BLaER1 treated with 17β-estradiol and CSF1 and Interleukin-3, amounts not matched to agents 10 nM and 100 nM (cell line): ENCODE data around the gene EIF3L.

ENCODE experiments used
- H3K27ac ChIP-seq, 11 experiments: shearing (Covaris generic); formaldehyde crosslinking; 2 replicates each; pipeline ENCODE4 v1.8.1; 2022
- H3K27me3 ChIP-seq, 11 experiments: shearing (Covaris generic); formaldehyde crosslinking; 2 replicates each; pipeline ENCODE4 v1.8.1; 2022
- H3K36me3 ChIP-seq, 11 experiments: shearing (Covaris generic); formaldehyde crosslinking; 2 replicates each; pipeline ENCODE4 v1.8.1; 2022
- H3K4me1 ChIP-seq, 10 experiments: shearing (Covaris generic); formaldehyde crosslinking; 2 replicates each; pipeline ENCODE4 v1.8.1; 2022
- H3K4me2 ChIP-seq, 11 experiments: shearing (Covaris generic); formaldehyde crosslinking; 2 replicates each; pipeline ENCODE4 v1.8.1; 2022
- H3K4me3 ChIP-seq, 10 experiments: shearing (Covaris generic); formaldehyde crosslinking; 2 replicates each; pipeline ENCODE4 v1.8.1; 2022
- H3K9ac ChIP-seq, 11 experiments: shearing (Covaris generic); formaldehyde crosslinking; 2 replicates each; pipeline ENCODE4 v1.8.1; 2022
- H3K9me3 ChIP-seq, 11 experiments: shearing (Covaris generic); formaldehyde crosslinking; replicated peaks in 1 of 11; 2 replicates each; pipeline ENCODE4 v1.8.1; 2022
- H4K20me1 ChIP-seq, 11 experiments: shearing (Covaris generic); formaldehyde crosslinking; 2 replicates each; pipeline ENCODE4 v1.8.1; 2022
- Cebpa-rat ChIP-seq, 11 experiments: shearing (Covaris generic); IDR thresholded peaks; 2 replicates each; pipeline ENCODE4 v1.8.1; 2022

EIF3L gene

DNA sequence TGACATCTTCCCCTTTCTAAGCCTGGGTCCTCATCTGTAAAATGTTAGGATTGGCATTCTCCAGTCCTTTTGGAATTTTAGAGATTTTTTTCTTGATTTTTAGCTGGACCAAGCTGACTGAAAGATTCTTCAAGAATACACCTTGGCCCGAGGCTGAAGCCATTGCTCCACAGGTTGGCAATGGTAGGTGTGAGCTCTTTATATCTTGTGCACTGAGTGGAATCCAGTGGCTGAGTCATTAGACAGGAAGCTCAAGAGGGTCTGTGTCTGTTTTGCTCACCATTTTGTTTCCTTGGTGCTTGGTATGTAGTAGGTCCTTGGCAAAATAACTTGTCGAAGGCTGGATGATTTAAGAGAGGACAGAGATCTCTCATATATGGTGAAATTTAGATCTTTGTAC is 6.2 kb downstream of the EIF3L start:
- TF ChIP-seq Cebpa-rat (IDR thresholded peaks at IDR 0.05), result no peak
- Histone ChIP-seq H3K27me3 (no peaks in the 10 kb centered on the region), H3K9ac (no peak overlapping the region), H3K9me3 (no peaks in the 10 kb centered on the region), H3K4me2 (no peak overlapping the region), H3K36me3 (peaks cover 98 to 100% (median 100%) of the 10 kb centered on the region in 11 experiments), H3K4me1 (peaks cover 9 to 22% (median 12%) of the 10 kb centered on the region in 10 experiments), H3K4me3 (no peak overlapping the region), H4K20me1 (peaks cover 31 to 100% (median 99%) of the 10 kb centered on the region in 11 experiments; a peak in 21 of 22 replicates), H3K27ac (no peak overlapping the region)

GRCh38 chr22:37860796-37861421 is 11.7 kb downstream of the EIF3L start:
- no peak for TF ChIP-seq Cebpa-rat (IDR thresholded peaks at IDR 0.05)
- peaks cover 29 to 100% (median 98%) of the 10 kb centered on the region in 11 experiments; a peak in 21 of 22 replicates for H4K20me1 ChIP-seq
- H3K9me3 ChIP-seq, result no peaks in the 10 kb centered on the region
- H3K4me1 ChIP-seq, result no peaks in the 10 kb centered on the region
- H3K36me3 ChIP-seq, result peaks cover 99 to 100% (median 100%) of the 10 kb centered on the region in 11 experiments
- no peaks in the 10 kb centered on the region for H3K27me3 ChIP-seq
- no peak overlapping the region for H3K27ac ChIP-seq
- no peak overlapping the region for H3K4me3 ChIP-seq
- H3K4me2 ChIP-seq, result no peak overlapping the region
- peak overlapping the region in 1 of 11 experiments; percentile 21; a peak in 2 of 22 replicates for H3K9ac ChIP-seq

- Histone ChIP-seq H4K20me1 (peaks cover 29 to 100% (median 94%) of the 10 kb centered on the region in 11 experiments; a peak in 21 of 22 replicates), H3K36me3 (peaks cover 97 to 100% (median 100%) of the 10 kb centered on the region in 11 experiments), H3K9me3 (no peaks in the 10 kb centered on the region), H3K4me3 (no peak overlapping the region), H3K9ac (no peak overlapping the region; a peak in 1 of 22 replicates), H3K27ac (no peak overlapping the region), H3K4me2 (no peak overlapping the region), H3K27me3 (no peaks in the 10 kb centered on the region), H3K4me1 (no peaks in the 10 kb centered on the region)
- TF ChIP-seq Cebpa-rat (IDR thresholded peaks at IDR 0.05), result no peak
These were observed 13.5 kb downstream of the EIF3L start for GRCh38 chr22:37862570-37863325.

GRCh38 chr22:37865510-37865909 is 16.3 kb downstream of the EIF3L start:
- Histone ChIP-seq H3K9me3 (no peaks in the 10 kb centered on the region), H3K4me3 (no peak overlapping the region), H3K27ac (no peak overlapping the region), H4K20me1 (peaks cover 23 to 100% (median 92%) of the 10 kb centered on the region in 11 experiments; a peak in 21 of 22 replicates), H3K9ac (0 out of 22 replicates have a peak overlapping the region, but pooled peaks of 1 of the 11 experiments have one; percentile 9), H3K4me1 (no peaks in the 10 kb centered on the region), H3K4me2 (no peak overlapping the region), H3K36me3 (peaks cover 96 to 100% (median 100%) of the 10 kb centered on the region in 11 experiments), H3K27me3 (no peaks in the 10 kb centered on the region)
- no peak for TF ChIP-seq Cebpa-rat (IDR thresholded peaks at IDR 0.05)

- Histone ChIP-seq H3K36me3 (peaks cover 96 to 100% (median 100%) of the 10 kb centered on the region in 11 experiments), H3K9me3 (no peaks in the 10 kb centered on the region), H4K20me1 (peaks cover 12 to 98% (median 87%) of the 10 kb centered on the region in 11 experiments; a peak in 21 of 22 replicates), H3K4me3 (no peak overlapping the region), H3K27me3 (no peaks in the 10 kb centered on the region), H3K27ac (no peak overlapping the region), H3K9ac (no peak overlapping the region), H3K4me2 (no peak overlapping the region), H3K4me1 (no peaks in the 10 kb centered on the region)
- no peak for TF ChIP-seq Cebpa-rat (IDR thresholded peaks at IDR 0.05)
These were observed 21.1 kb downstream of the EIF3L start for GRCh38 chr22:37870273-37870672.

- TF ChIP-seq Cebpa-rat (IDR thresholded peaks at IDR 0.05), result no peak
- H4K20me1 ChIP-seq, result peaks cover 52 to 100% (median 97%) of the 10 kb centered on the region in 11 experiments; a peak in 21 of 22 replicates
- no peak overlapping the region for H3K9ac ChIP-seq
- H3K27ac ChIP-seq, result no peak overlapping the region
- peaks cover 90 to 100% (median 98%) of the 10 kb centered on the region in 11 experiments for H3K36me3 ChIP-seq
- no peak overlapping the region for H3K4me3 ChIP-seq
- H3K4me2 ChIP-seq, result no peak overlapping the region
- no peaks in the 10 kb centered on the region for H3K9me3 ChIP-seq
- no peaks in the 10 kb centered on the region for H3K27me3 ChIP-seq
- H3K4me1 ChIP-seq, result no peaks in the 10 kb centered on the region
These were observed 31.6 kb downstream of the EIF3L start for GRCh38 chr22:37880668-37881440.

GRCh38 chr22:37884420-37884819 is 35.2 kb downstream of the EIF3L start:
- Histone ChIP-seq H3K27me3 (no peaks in the 10 kb centered on the region), H3K27ac (no peak overlapping the region), H3K4me1 (no peaks in the 10 kb centered on the region), H3K4me2 (no peak overlapping the region), H4K20me1 (peaks cover 59 to 100% (median 92%) of the 10 kb centered on the region in 11 experiments; a peak in 21 of 22 replicates), H3K9me3 (no peaks in the 10 kb centered on the region), H3K36me3 (peaks cover 90 to 100% (median 98%) of the 10 kb centered on the region in 11 experiments), H3K9ac (no peak overlapping the region), H3K4me3 (no peak overlapping the region)
- no peak for TF ChIP-seq Cebpa-rat (IDR thresholded peaks at IDR 0.05)

- Histone ChIP-seq H3K27me3 (no peaks in the 10 kb centered on the region), H4K20me1 (peaks cover 34 to 95% (median 67%) of the 10 kb centered on the region in 11 experiments; a peak in 21 of 22 replicates), H3K9ac (peak overlapping the region in 1 of 11 experiments; percentile 26; a peak in 3 of 22 replicates), H3K27ac (no peak overlapping the region), H3K36me3 (peaks cover 87 to 100% (median 98%) of the 10 kb centered on the region in 11 experiments), H3K4me2 (no peak overlapping the region), H3K4me3 (no peak overlapping the region), H3K4me1 (0 out of 20 replicates have a peak, but pooled peaks cover 0 to 3% (median 0%) of the 10 kb centered on the region in 10 experiments), H3K9me3 (no peaks in the 10 kb centered on the region)
- TF ChIP-seq Cebpa-rat (IDR thresholded peaks at IDR 0.05), result no peak
These were observed 38.6 kb downstream of the EIF3L start for GRCh38 chr22:37887584-37888378.
